ENCODE measurements around the gene NECAB2.

DNA sequence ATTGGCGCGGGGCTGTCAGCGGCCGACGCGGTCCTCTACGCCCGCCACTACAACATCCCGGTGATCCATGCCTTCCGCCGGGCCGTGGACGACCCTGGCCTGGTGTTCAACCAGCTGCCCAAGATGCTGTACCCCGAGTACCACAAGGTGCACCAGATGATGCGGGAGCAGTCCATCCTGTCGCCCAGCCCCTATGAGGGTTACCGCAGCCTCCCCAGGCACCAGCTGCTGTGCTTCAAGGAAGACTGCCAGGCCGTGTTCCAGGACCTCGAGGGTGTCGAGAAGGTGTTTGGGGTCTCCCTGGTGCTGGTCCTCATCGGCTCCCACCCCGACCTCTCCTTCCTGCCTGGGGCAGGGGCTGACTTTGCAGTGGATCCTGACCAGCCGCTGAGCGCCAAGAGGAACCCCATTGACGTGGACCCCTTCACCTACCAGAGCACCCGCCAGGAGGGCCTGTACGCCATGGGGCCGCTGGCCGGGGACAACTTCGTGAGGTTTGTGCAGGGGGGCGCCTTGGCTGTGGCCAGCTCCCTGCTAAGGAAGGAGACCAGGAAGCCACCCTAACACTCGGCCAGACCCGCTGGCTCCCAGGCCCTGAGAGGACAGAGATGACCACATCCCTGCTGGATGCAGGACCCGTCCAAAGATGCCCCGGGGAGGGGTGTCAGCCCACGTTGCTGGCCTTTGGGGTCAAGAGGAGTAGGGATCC is 2.4 kb upstream of the NECAB2 start:
- TF ChIP-seq, protein P1, sequence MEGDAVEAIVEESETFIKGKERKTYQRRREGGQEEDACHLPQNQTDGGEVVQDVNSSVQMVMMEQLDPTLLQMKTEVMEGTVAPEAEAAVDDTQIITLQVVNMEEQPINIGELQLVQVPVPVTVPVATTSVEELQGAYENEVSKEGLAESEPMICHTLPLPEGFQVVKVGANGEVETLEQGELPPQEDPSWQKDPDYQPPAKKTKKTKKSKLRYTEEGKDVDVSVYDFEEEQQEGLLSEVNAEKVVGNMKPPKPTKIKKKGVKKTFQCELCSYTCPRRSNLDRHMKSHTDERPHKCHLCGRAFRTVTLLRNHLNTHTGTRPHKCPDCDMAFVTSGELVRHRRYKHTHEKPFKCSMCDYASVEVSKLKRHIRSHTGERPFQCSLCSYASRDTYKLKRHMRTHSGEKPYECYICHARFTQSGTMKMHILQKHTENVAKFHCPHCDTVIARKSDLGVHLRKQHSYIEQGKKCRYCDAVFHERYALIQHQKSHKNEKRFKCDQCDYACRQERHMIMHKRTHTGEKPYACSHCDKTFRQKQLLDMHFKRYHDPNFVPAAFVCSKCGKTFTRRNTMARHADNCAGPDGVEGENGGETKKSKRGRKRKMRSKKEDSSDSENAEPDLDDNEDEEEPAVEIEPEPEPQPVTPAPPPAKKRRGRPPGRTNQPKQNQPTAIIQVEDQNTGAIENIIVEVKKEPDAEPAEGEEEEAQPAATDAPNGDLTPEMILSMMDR (IDR thresholded peaks at IDR 0.05) = no peak
- TF ChIP-seq POLR2A (IDR thresholded peaks at IDR 0.05) = no peak

All from gastroesophageal sphincter (tissue), 3 donors.